Smooth muscle cell (in vitro differentiated cells): ENCODE results near the gene SGSM2. TPM values are rescaled to one million over a fixed set of nuclear protein-coding genes. Genes with fewer than 3 reads are reported as not detected.

Experiments
- DNase-seq: peaks from one replicate; lab custom pipeline; 2025; ENCODE audit not compliant: unreplicated experiment; lab: John Stamatoyannopoulos, UW
- H2AFZ ChIP-seq: fragments of 200-600 bp; sonication (generic); 2 replicates; pipeline ENCODE4 v1.6.0; 2016; ENCODE audit warnings: antibody characterized with exemption, low read depth, mild to moderate bottlenecking
- H3F3A ChIP-seq: fragments of 200-600 bp; sonication (generic); 2 replicates; pipeline ENCODE4 v1.6.0; 2017; ENCODE audit warnings: antibody characterized with exemption, low read depth
- H3K27ac ChIP-seq: fragments of 200-600 bp; sonication (generic); 2 replicates; pipeline ENCODE4 v1.5.1; 2016; ENCODE audit warnings: low read depth, mild to moderate bottlenecking
- H3K27me3 ChIP-seq: fragments of 200-600 bp; sonication (generic); 2 replicates; pipeline ENCODE4 v1.6.1; 2016; ENCODE audit warnings: low read depth, mild to moderate bottlenecking
- H3K36me3 ChIP-seq: fragments of 200-600 bp; sonication (generic); 2 replicates; pipeline ENCODE4 v1.5.1; 2016; ENCODE audit warnings: low read depth
- H3K4me1 ChIP-seq: fragments of 200-600 bp; sonication (generic); 2 replicates; pipeline ENCODE4 v1.5.1; 2016; ENCODE audit warnings: low read depth
- H3K4me2 ChIP-seq: fragments of 200-600 bp; sonication (generic); 2 replicates; pipeline ENCODE4 v1.6.0; 2016; ENCODE audit warnings: mild to moderate bottlenecking
- H3K4me3 ChIP-seq: fragments of 200-600 bp; sonication (generic); 2 replicates; pipeline ENCODE4 v1.5.1; 2016; ENCODE audit warnings: mild to moderate bottlenecking
- H3K79me2 ChIP-seq: fragments of 200-600 bp; sonication (generic); 2 replicates; pipeline ENCODE4 v1.6.0; 2016; ENCODE audit warnings: low read depth, mild to moderate bottlenecking
- H3K9ac ChIP-seq: fragments of 200-600 bp; sonication (generic); 2 replicates; pipeline ENCODE4 v1.6.0; 2016; ENCODE audit warnings: low read depth
- H3K9me3 ChIP-seq: fragments of 200-600 bp; sonication (generic); replicated peaks from 2 replicates; pipeline ENCODE4 v1.5.1; 2016; ENCODE audit warnings: low read depth
- H4K20me1 ChIP-seq: fragments of 200-600 bp; sonication (generic); 2 replicates; pipeline ENCODE4 v1.6.0; 2016; ENCODE audit warnings: low read depth
- CTCF ChIP-seq: fragments of 200-600 bp; sonication (generic); IDR thresholded peaks from 2 replicates; pipeline ENCODE4 v1.5.1; 2017; ENCODE audit warnings: borderline replicate concordance, mild to moderate bottlenecking, antibody characterized with exemption; ENCODE audit not compliant: insufficient read depth, poor library complexity, severe bottlenecking
- WGBS: methylation state at CpG from one replicate; pipeline ENCODE4 v1.1.7; 2016; ENCODE audit warnings: low lambda C conversion rate; 5-methylcytosine and 5-hydroxymethylcytosine counted together
- polyA plus RNA-seq: library from polyadenylated mRNA; unstranded; fragments of >200 nt; fragmentation: Nextera tagmentation; extraction: Ambion mirVana; gene quantifications from 2 replicates; pipeline ENCODE4 v1.2.1, GENCODE V29; 2016
- total RNA-seq: library from RNA; depleted of rRNA; stranded (reverse); fragments of >200 nt; gene quantifications from 2 replicates; pipeline ENCODE4 v1.2.3, GENCODE V29; 2014

Gene SGSM2
- total and polyA plus RNA-seq, 2 experiments from 2014 or later: 20.8 to 26.9 TPM

GRCh38 chr17:2363851-2364762 is 26.8 kb downstream of the SGSM2 start:
- H3K4me1 ChIP-seq: no peaks in the 10 kb centered on the region
- H3K27ac ChIP-seq: no peak overlapping the region
- H3K79me2 ChIP-seq: no peaks in the 10 kb centered on the region
- H3F3A ChIP-seq: no peaks in the 10 kb centered on the region
- no peaks in the 10 kb centered on the region for H3K9me3 ChIP-seq
- TF ChIP-seq CTCF: no peak
- WGBS: 97% methylated on average over 26 of the region's 26 CpGs
- no peaks in the 10 kb centered on the region for H3K27me3 ChIP-seq
- H3K9ac ChIP-seq: no peak overlapping the region
- H3K36me3 ChIP-seq: no peaks in the 10 kb centered on the region
- no peak overlapping the region for H3K4me3 ChIP-seq
- H4K20me1 ChIP-seq: no peaks in the 10 kb centered on the region
- no peak overlapping the region for H2AFZ ChIP-seq
- no peak overlapping the region for H3K4me2 ChIP-seq
- no peak for DNase-seq

- no peak for DNase-seq
- Histone ChIP-seq H3K36me3 (no peaks in the 10 kb centered on the region), H3K4me1 (no peaks in the 10 kb centered on the region), H3K79me2 (no peaks in the 10 kb centered on the region), H4K20me1 (no peaks in the 10 kb centered on the region), H3F3A (no peaks in the 10 kb centered on the region), H3K27me3 (no peaks in the 10 kb centered on the region), H3K9me3 (no peaks in the 10 kb centered on the region), H3K27ac (no peak overlapping the region), H2AFZ (no peak overlapping the region), H3K9ac (no peak overlapping the region), H3K4me3 (no peak overlapping the region), H3K4me2 (no peak overlapping the region)
- TF ChIP-seq CTCF: no peak
- WGBS: 97% methylated on average over 12 of the region's 12 CpGs
Observed at GRCh38 chr17:2364763-2365116, 27.4 kb downstream of the SGSM2 start.

- Histone ChIP-seq H3F3A (no peaks in the 10 kb centered on the region), H3K27ac (no peak overlapping the region), H2AFZ (no peak overlapping the region), H3K36me3 (no peaks in the 10 kb centered on the region), H3K4me2 (no peak overlapping the region), H3K4me1 (no peaks in the 10 kb centered on the region), H3K79me2 (no peaks in the 10 kb centered on the region), H3K9me3 (no peaks in the 10 kb centered on the region), H4K20me1 (no peaks in the 10 kb centered on the region), H3K9ac (no peak overlapping the region), H3K27me3 (no peaks in the 10 kb centered on the region), H3K4me3 (no peak overlapping the region)
- DNase-seq: no peak
- 95% methylated on average over 20 of the region's 20 CpGs for WGBS
- TF ChIP-seq CTCF: no peak
Observed at GRCh38 chr17:2365132-2365531, 27.8 kb downstream of the SGSM2 start.
